K562 (cell line): Measurements from ENCODE around the gene ABCC5. TPM values are rescaled to one million over a fixed set of nuclear protein-coding genes. Genes with fewer than 3 reads are reported as not detected.

Experiments used
- ATAC-seq: fragments of 200-7000 bp; cut with Tn5 transposase; 3 replicates; pipeline ENCODE4 v1.9.1; 2020; ENCODE audit warnings: moderate library complexity
- BruUV-seq: library from RNA; stranded (reverse); fragments of 400-500 nt; replicated peaks from 2 replicates; lab custom pipeline; 2021; lab: Mats Ljungman, UMichigan
- CTCF ChIA-PET: fragments of 300-600 bp; formaldehyde crosslinking; extraction: SDS; loops from one replicate; lab custom pipeline; 2021; ENCODE audit warnings: low intra/inter-chr PET ratio; lab: Yijun Ruan, JAX
- POLR2A ChIA-PET: fragments of 300-600, 350-650 bp; sonication (Branson Sonifier 250); formaldehyde crosslinking; extraction: SDS; loops from one replicate; lab custom pipeline; 2021; ENCODE audit warnings: antibody characterized with exemption, inconsistent platforms; lab: Yijun Ruan, JAX
- DNase-seq, 4 experiments: peaks; one replicate each; pipeline versions ENCODE4 v3.0.0 to v3.0.0-alpha.2; 2011 to 2018; ENCODE audit warnings: low spot score in 3 of 4, mixed read lengths in 3 of 4; ENCODE audit errors: extremely low read depth in 1 of 4
- FAIRE-seq: peaks from 2 replicates; lab custom pipeline; 2011; peaks lifted over from hg19 to GRCh38; lab: Jason Lieb, UNC
- H2AFZ ChIP-seq: 2 replicates; pipeline ENCODE4 v1.6.0; 2011; ENCODE audit warnings: low read depth, low read length, control low read depth, inconsistent platforms
- H3K27ac ChIP-seq: fragments of 200-600 bp; 3 replicates; pipeline ENCODE4 v1.8.0; 2011; ENCODE audit warnings: low read depth, mild to moderate bottlenecking, control low read depth, inconsistent platforms, low read length, moderate library complexity, mixed read lengths; ENCODE audit errors: extremely low read depth
- H3K27me3 ChIP-seq, 2 experiments: fragments of 300-600 bp in 1 of 2; 2 replicates in 1 of 2; 3 replicates in 1 of 2; pipeline versions ENCODE4 v1.6.0 to v1.8.0; 2011; ENCODE audit warnings: inconsistent platforms in 2 of 2, low read length in 2 of 2, mild to moderate bottlenecking in 1 of 2, mixed read lengths in 1 of 2, moderate library complexity in 1 of 2; ENCODE audit not compliant: control insufficient read depth in 2 of 2, insufficient read depth in 2 of 2
- H3K36me3 ChIP-seq: fragments of 300-600 bp; 3 replicates; pipeline ENCODE4 v1.8.0; 2011; ENCODE audit warnings: mild to moderate bottlenecking, low read length, inconsistent platforms; ENCODE audit not compliant: control insufficient read depth, insufficient read depth
- H3K4me1 ChIP-seq, 2 experiments: fragments of 200-600 bp in 1 of 2; replicated peaks in 1 of 2; 2 replicates in 1 of 2; 3 replicates in 1 of 2; pipeline versions ENCODE4 v1.5.1 to v1.8.0; 2011; ENCODE audit warnings: inconsistent platforms in 2 of 2, low read length in 2 of 2, mild to moderate bottlenecking in 1 of 2, mixed read lengths in 1 of 2, moderate library complexity in 1 of 2; ENCODE audit not compliant: control insufficient read depth in 2 of 2, insufficient read depth in 2 of 2
- H3K4me2 ChIP-seq: 2 replicates; pipeline ENCODE4 v1.6.1; 2011; ENCODE audit warnings: low read length, control low read depth, inconsistent platforms, mixed read lengths; ENCODE audit not compliant: insufficient read depth
- H3K4me3 ChIP-seq: fragments of 200-600 bp; sonication (generic), shearing (Covaris generic); 2 replicates; pipeline ENCODE4 v1.5.1; 2016; ENCODE audit warnings: control low read depth, inconsistent platforms
- H3K79me2 ChIP-seq: fragments of 200-600 bp; 3 replicates; pipeline ENCODE4 v1.8.0; 2011; ENCODE audit warnings: low read length, inconsistent platforms; ENCODE audit not compliant: control insufficient read depth, insufficient read depth
- H3K9ac ChIP-seq, 2 experiments: 2 replicates each; pipeline versions ENCODE4 v1.6.0 to v1.6.1; 2011; ENCODE audit warnings: low read depth in 2 of 2, low read length in 2 of 2, control low read depth in 1 of 2, inconsistent platforms in 1 of 2, mild to moderate bottlenecking in 1 of 2, mixed read lengths in 1 of 2; ENCODE audit not compliant: insufficient read depth in 1 of 2
- H3K9me1 ChIP-seq: one replicate; pipeline ENCODE4 v1.6.0; 2011; ENCODE audit warnings: inconsistent platforms, mild to moderate bottlenecking, low read length, moderate library complexity; ENCODE audit not compliant: control insufficient read depth, insufficient read depth
- H3K9me3 ChIP-seq: replicated peaks from 2 replicates; pipeline ENCODE4 v1.5.1; 2011; ENCODE audit warnings: low read depth, low read length, inconsistent platforms; ENCODE audit not compliant: control insufficient read depth, insufficient read depth
- H4K20me1 ChIP-seq: replicated peaks from 2 replicates; pipeline ENCODE4 v1.6.1; 2011; ENCODE audit warnings: low read length, inconsistent platforms, mixed read lengths; ENCODE audit not compliant: control insufficient read depth, insufficient read depth
- BCOR ChIP-seq: fragments of 450-650 bp; IDR thresholded peaks from 2 replicates; pipeline ENCODE4 v1.6.1; 2016
- COPS2 ChIP-seq: fragments of 450-650 bp; conservative IDR thresholded peaks from 2 replicates; pipeline ENCODE4 v1.6.1; 2016; ENCODE audit warnings: mild to moderate bottlenecking, moderate library complexity
- EHMT2 ChIP-seq: fragments of 450-650 bp; IDR thresholded peaks from 2 replicates; pipeline ENCODE4 v1.6.1; 2018; ENCODE audit warnings: antibody characterized with exemption
- HMGN3 ChIP-seq: IDR thresholded peaks from 2 replicates; pipeline ENCODE4 v1.6.1; 2011; ENCODE audit warnings: borderline replicate concordance, low read depth, mild to moderate bottlenecking, mixed read lengths, low read length; ENCODE audit not compliant: insufficient read length; ENCODE audit errors: extremely low read depth
- NR2F6 ChIP-seq: fragments of 450-650 bp; formaldehyde crosslinking; IDR thresholded peaks from 2 replicates; pipeline ENCODE4 v1.4.0; 2020; ENCODE audit warnings: mild to moderate bottlenecking
- PCBP1 ChIP-seq: fragments of 200-400 bp; formaldehyde crosslinking; IDR thresholded peaks from 2 replicates; pipeline ENCODE4 v1.6.1; 2018; ENCODE audit warnings: mild to moderate bottlenecking, low read depth, low read length; ENCODE audit not compliant: poor library complexity, severe bottlenecking
- RFX1 ChIP-seq: fragments of 450-650 bp; IDR thresholded peaks from 2 replicates; pipeline ENCODE4 v1.6.1; 2016; ENCODE audit warnings: mild to moderate bottlenecking, moderate library complexity
- RHOXF2B ChIP-seq: fragments of 250-450 bp; sonication (Bioruptor Pico); conservative IDR thresholded peaks from 2 replicates; pipeline ENCODE4 v1.5.1; 2021
- THRA ChIP-seq: fragments of 450-650 bp; IDR thresholded peaks from 2 replicates; pipeline ENCODE4 v1.6.1; 2017; ENCODE audit warnings: mild to moderate bottlenecking, moderate library complexity
- XRCC3 ChIP-seq: fragments of 450-650 bp; IDR thresholded peaks from 2 replicates; pipeline ENCODE4 v1.6.1; 2017; ENCODE audit warnings: mild to moderate bottlenecking, moderate library complexity
- ZKSCAN3 ChIP-seq: fragments of 250-450 bp; sonication (Bioruptor Pico); IDR thresholded peaks from 2 replicates; pipeline ENCODE4 v1.4.0; 2020
- ZNF507 ChIP-seq: conservative IDR thresholded peaks from 2 replicates; pipeline ENCODE4 v1.6.1; 2017; ENCODE audit warnings: missing genetic modification characterization, missing compliant biosample characterization
- ZNF707 ChIP-seq: fragments of 250-450 bp; sonication (Bioruptor Pico); conservative IDR thresholded peaks from 2 replicates; pipeline ENCODE4 v1.8.0; 2022; ENCODE audit warnings: inconsistent platforms, mild to moderate bottlenecking, moderate library complexity
- WGBS: fragments of 100-300 bp; shearing (Covaris generic); methylation state at CpG from one replicate; pipeline ENCODE4 v1.1.6; 2016; ENCODE audit warnings: low coverage, mixed read lengths; ENCODE audit not compliant: insufficient coverage; ENCODE audit errors: missing lambda C conversion rate; 5-methylcytosine and 5-hydroxymethylcytosine counted together
- in situ Hi-C: fragments of 300-500 bp; cut with MboI; formaldehyde crosslinking; loops from 4 replicates; pipeline ENCODE4 v1.15.0; 2018; ENCODE audit warnings: inconsistent platforms, mixed read lengths
- intact Hi-C: fragments of 100-400 bp; cut with micrococcal nuclease; formaldehyde crosslinking; loops from 2 replicates; pipeline ENCODE4 v1.14.2; 2022
- polyA plus RNA-seq, 8 experiments: library from polyadenylated mRNA; depleted of rRNA in 4 of 8; stranded (reverse) in 5 of 8; unstranded in 3 of 8; fragments of >200 nt; fragmentation: Nextera tagmentation in 2 of 8; fragmentation: Illumina TruSeq in 1 of 8; extraction: Ambion mirVana in 2 of 8; extraction: Trizol in 1 of 8; gene quantifications; 2 replicates each; pipeline versions ENCODE4 v1.2.1 to v1.2.3, GENCODE V29; 2011 to 2014; ENCODE audit warnings: inconsistent platforms in 1 of 8, missing spikeins in 1 of 8
- total RNA-seq, 7 experiments: library from RNA; depleted of rRNA in 6 of 7; stranded (reverse); fragments of >200 nt in 6 of 7; fragmentation: Illumina TruSeq in 2 of 7; extraction: Trizol in 2 of 7; gene quantifications; 2 replicates each; pipeline versions ENCODE4 v1.2.1 to v1.2.3, GENCODE V29; 2011 to 2021; ENCODE audit warnings: low replicate concordance in 1 of 7
- TF ChIP-seq, protein P1 (sequence below): IDR thresholded peaks from 2 replicates; pipeline ENCODE4 v1.6.1; 2011; ENCODE audit warnings: borderline replicate concordance, low read depth, mild to moderate bottlenecking, moderate library complexity, low read length; ENCODE audit not compliant: insufficient read depth, poor library complexity, severe bottlenecking

ABCC5 gene
- total and polyA plus RNA-seq, 9 of the 15 experiments (the other 6 are each of a cell fraction or from before 2014, with no cell fraction given): 22.0 to 53.0 (median 41.9) TPM

- no peak for TF ChIP-seq RFX1
- TF ChIP-seq COPS2: no peak
- no peak for TF ChIP-seq EHMT2
- TF ChIP-seq ZNF507 (tag): no peak
- no peak for TF ChIP-seq BCOR
- TF ChIP-seq PCBP1: no peak
- no peak for TF ChIP-seq XRCC3
- no peak for TF ChIP-seq NR2F6
- TF ChIP-seq, all 486 proteins: peak for 0
Observed at GRCh38 chr3:183920416-183920815, 97.3 kb downstream of the ABCC5 start (continued).

GRCh38 chr3:183918178-183918577, 99.5 kb downstream of the ABCC5 start:
- no TSS peak for BruUV-seq
- no peaks in the 10 kb centered on the region for H3K79me2 ChIP-seq
- H3K4me3 ChIP-seq: no peak overlapping the region
- WGBS: 33% methylated on average over 2 of the region's 2 CpGs
- CTCF ChIA-PET: no interaction called here
- no peaks in the 10 kb centered on the region for H4K20me1 ChIP-seq
- H3K9me1 ChIP-seq: no peaks in the 10 kb centered on the region
- ATAC-seq (no peak), FAIRE-seq (no peak)
- peaks cover 26% of the 10 kb centered on the region for H3K36me3 ChIP-seq
- H3K4me1 ChIP-seq: peaks cover 0 to 8% of the 10 kb centered on the region in 2 experiments; a peak in 3 of 5 replicates
- in situ Hi-C loops: no loop called here
- H3K27me3 ChIP-seq: no peaks in the 10 kb centered on the region
- no peak overlapping the region for H3K4me2 ChIP-seq
- no peak overlapping the region for H2AFZ ChIP-seq
- H3K27ac ChIP-seq: no peak overlapping the region
- H3K9me3 ChIP-seq: no peaks in the 10 kb centered on the region
- TF ChIP-seq THRA (no peak), ZNF707 (CRISPR knock-in tag) (no peak), RHOXF2B (CRISPR knock-in tag) (no peak), HMGN3 (no peak), ZKSCAN3 (CRISPR knock-in tag) (no peak)
- TF ChIP-seq, protein P1, sequence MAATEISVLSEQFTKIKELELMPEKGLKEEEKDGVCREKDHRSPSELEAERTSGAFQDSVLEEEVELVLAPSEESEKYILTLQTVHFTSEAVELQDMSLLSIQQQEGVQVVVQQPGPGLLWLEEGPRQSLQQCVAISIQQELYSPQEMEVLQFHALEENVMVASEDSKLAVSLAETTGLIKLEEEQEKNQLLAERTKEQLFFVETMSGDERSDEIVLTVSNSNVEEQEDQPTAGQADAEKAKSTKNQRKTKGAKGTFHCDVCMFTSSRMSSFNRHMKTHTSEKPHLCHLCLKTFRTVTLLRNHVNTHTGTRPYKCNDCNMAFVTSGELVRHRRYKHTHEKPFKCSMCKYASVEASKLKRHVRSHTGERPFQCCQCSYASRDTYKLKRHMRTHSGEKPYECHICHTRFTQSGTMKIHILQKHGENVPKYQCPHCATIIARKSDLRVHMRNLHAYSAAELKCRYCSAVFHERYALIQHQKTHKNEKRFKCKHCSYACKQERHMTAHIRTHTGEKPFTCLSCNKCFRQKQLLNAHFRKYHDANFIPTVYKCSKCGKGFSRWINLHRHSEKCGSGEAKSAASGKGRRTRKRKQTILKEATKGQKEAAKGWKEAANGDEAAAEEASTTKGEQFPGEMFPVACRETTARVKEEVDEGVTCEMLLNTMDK: no peak
- TF ChIP-seq, all 486 proteins: peak for 0
- intact Hi-C loops: no loop called here
- POLR2A ChIA-PET: interaction anchor here (0.8 to 1.6 kb wide), 2 partner anchors 9 to 229 kb away, joined by 3 to 5 read pairs; no protein-coding TSS in a partner anchor
- no peak for DNase-seq
- H3K9ac ChIP-seq: no peak overlapping the region
